Endometrium (tissue), 2 donors: ENCODE data around the gene GLP2R.
"Not testable (repeated sequence)": the region's sequence is repeated elsewhere in the genome, so short reads cannot be mapped to it uniquely, and the experiment has no call there.

Source experiments
- FAIRE-seq: peaks from 2 replicates; lab custom pipeline; 2012; peaks lifted over from hg19 to GRCh38; lab: Jason Lieb, UNC
- donor health status: control.
- donor health status: control.

The GLP2R gene, protein sequence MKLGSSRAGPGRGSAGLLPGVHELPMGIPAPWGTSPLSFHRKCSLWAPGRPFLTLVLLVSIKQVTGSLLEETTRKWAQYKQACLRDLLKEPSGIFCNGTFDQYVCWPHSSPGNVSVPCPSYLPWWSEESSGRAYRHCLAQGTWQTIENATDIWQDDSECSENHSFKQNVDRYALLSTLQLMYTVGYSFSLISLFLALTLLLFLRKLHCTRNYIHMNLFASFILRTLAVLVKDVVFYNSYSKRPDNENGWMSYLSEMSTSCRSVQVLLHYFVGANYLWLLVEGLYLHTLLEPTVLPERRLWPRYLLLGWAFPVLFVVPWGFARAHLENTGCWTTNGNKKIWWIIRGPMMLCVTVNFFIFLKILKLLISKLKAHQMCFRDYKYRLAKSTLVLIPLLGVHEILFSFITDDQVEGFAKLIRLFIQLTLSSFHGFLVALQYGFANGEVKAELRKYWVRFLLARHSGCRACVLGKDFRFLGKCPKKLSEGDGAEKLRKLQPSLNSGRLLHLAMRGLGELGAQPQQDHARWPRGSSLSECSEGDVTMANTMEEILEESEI

GRCh38 chr17:9825641-9826150 is at the start of gene GLP2R:
Gene GLP2R, plus strand, starts transcription at chr17:9825924. Its CDS starts 140 bp downstream, at chr17:9826064.
- FAIRE-seq: no peak

GRCh38 chr17:9776911-9777310 is 48.8 kb upstream of the GLP2R start:
- FAIRE-seq: no peak

GRCh38 chr17:9780552-9780951 is 45.2 kb upstream of the GLP2R start:
- no peak for FAIRE-seq

- FAIRE-seq: no peak
Observed at GRCh38 chr17:9783050-9783449, 42.7 kb upstream of the GLP2R start.

DNA sequence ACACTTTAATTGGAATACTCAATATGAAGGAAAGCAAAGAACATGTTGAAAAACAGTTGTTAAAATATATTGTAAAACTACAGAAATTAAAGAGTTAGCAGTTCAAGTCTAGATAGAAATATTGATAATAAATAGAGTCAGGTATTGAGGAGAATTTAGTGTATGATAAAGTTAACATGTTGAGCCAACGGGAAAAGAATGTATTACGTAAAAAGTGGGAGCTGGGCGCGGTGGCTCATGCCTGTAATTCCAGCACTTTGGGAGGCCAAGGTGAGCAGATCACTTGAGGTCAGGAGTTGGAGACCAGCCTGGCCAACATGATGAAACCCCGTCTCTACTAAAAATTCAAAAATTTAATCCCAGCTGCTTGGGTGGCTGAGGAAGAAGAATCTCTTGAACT is 42.3 kb upstream of the GLP2R start:
- FAIRE-seq: not testable (repeated sequence)

- no peak for FAIRE-seq
Observed at GRCh38 chr17:9784544-9784943, 41.2 kb upstream of the GLP2R start.

DNA sequence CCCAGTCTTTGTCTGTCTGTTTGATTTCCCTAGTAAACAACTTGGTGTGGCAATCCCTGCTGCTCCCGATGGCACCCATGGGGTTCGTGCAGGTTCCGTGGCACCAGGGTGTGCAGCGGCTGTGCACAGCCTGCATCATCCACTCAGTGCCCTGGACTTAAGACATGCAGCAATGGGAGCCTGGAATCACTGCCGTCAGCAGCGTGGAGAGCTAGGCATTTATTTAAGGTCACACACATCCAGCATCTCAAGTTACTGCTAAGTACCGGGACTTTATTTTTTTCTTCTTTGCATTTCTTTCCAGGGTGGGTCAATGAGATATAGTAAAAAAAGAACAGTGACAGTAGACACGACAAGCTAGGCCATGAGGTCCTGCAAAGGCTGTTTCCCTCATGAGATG is 37.1 kb upstream of the GLP2R start:
- FAIRE-seq: no peak

GRCh38 chr17:9790316-9790715 is 35.4 kb upstream of the GLP2R start:
- no peak for FAIRE-seq

GRCh38 chr17:9790889-9791876 is 34.5 kb upstream of the GLP2R start, which contains the start of gene DHRS7C:
Gene DHRS7C, minus strand, starts transcription at chr17:9791592. Its CDS starts 308 bp downstream, at chr17:9791284.
- FAIRE-seq: no peak

DNA sequence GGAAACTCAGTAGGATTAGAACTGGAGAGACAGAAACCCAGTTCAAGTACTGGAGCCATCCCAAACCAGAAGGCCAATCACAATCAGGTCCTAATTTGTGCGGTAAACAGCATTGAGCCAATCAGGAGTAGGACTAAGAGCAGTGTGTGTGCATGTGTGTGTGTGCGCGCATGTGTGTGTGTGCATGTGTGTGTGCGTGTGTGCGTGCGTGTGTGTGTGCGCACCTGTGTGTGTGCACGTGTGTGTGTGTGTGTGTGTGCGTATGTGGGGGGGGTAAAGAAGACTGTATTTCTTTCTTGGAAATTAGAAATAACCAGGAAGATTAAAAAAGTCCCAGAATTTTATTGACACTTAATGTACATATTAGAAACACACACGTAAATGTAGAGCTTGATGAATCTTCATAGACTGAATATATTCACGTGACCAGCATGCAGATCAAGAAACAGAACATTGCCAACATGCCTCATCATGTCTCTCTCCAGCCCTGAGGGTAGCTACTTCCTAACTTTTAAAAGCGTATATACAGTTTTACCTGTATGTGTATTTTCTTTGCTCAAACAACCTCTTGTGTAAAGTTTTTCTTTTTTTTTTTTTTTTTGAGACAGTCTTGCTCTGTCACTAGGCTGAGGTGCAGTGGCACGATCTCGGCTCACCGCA is 33.4 kb upstream of the GLP2R start:
- no peak for FAIRE-seq

DNA sequence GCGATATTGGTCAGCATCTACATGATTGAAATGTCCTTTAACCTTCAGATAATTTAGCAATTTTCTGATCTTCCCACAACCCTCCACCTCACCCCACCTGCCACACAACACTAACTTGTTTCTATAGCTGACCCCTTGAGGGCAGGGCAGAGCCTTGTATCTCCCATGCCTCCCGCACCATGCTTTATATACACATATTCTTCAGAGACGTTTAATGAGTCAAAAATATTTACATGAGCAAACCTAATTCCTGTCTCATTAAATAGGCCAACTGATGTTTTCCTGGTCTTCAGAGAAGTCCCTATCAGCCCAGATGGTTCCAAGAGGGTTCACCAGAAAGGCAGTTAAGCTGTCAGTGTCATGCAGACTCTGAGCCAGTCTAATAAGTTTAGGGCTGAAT is 27.7 kb upstream of the GLP2R start:
- FAIRE-seq: no peak

GRCh38 chr17:9798724-9799123 is 27.0 kb upstream of the GLP2R start:
- FAIRE-seq: no peak

GRCh38 chr17:9801505-9801904 is 24.2 kb upstream of the GLP2R start:
- no peak for FAIRE-seq

DNA sequence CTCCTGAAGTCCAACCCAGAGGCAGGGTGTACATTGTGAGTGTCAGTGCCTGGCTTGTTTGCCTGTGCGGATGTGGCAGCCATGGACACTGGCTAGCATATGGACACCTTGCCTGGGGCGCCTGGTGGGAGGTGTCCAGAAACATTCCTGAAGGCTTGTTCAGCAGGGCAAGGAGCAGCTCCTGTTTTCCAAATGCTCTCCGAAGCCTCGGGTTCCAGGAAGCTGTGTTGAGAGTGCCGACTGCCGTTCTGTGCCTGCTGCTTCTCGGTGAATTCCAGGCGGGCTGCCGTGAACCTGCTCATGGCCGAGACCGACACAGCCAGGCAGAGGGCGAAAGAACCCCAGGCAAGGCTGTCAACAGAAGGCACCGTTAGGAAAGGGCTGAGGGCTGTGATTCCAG is 23.4 kb upstream of the GLP2R start:
- FAIRE-seq: no peak

GRCh38 chr17:9802697-9803096 is 23.0 kb upstream of the GLP2R start:
- no peak for FAIRE-seq

- FAIRE-seq: no peak
Observed at GRCh38 chr17:9805769-9806168, 20.0 kb upstream of the GLP2R start.

- no peak for FAIRE-seq
Observed at GRCh38 chr17:9806699-9807098, 19.0 kb upstream of the GLP2R start.

DNA sequence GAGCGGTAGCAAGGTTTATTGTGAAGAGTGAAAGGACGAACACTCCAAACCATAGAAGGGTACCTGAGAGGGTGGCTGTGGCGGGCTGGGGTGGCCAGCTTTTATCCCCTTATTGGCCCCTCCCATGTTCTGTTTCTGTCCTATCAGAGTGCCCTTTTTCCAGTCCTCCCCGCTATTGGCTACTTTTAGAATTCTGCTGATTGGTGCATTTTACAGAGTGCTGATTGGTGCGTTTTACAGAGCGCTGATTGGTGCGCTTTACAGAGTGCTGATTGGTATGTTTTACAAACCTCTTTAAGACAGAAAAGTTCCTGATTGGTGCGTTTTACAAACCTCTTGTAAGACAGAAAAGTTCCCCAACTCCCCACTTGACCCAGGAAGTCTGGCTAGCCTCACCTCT is 16.3 kb upstream of the GLP2R start:
- no peak for FAIRE-seq

GRCh38 chr17:9810100-9810949 is 15.4 kb upstream of the GLP2R start:
- FAIRE-seq: no peak

- no peak for FAIRE-seq
Observed at GRCh38 chr17:9811086-9811485, 14.6 kb upstream of the GLP2R start.

DNA sequence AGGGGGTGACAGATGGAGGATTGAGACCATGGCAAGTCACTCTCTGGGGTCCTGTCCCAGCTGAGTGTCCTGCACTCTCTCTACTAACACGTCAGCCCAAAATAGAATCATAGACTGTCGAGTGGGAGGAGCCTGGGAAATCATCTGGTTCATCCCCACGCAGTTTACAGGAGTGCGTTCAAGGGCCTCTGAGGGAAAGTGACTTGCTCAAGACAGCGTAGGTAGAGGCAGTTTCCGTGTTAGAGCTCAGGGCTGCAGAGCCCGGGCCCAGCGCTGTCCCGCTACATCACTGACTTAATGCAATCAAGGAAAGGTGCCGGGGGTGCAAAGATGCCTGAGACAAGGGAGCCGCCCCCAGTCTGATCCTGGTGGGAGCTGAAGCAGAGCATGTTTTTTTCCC is 14.2 kb upstream of the GLP2R start:
- no peak for FAIRE-seq
